Smooth muscle cell of the brain vasculature (primary cell): Measurements from ENCODE around the gene CTSW.

Experiments
- DNase-seq: peaks from one replicate; pipeline ENCODE4 v3.0.0-alpha.2; 2012; ENCODE audit warnings: low read depth, low spot score

CTSW gene

GRCh38 chr11:65867284-65868071 lies 12.2 kb upstream of the CTSW start:
- no peak for DNase-seq

- DNase-seq: no peak
These were observed 11.5 kb upstream of the CTSW start for GRCh38 chr11:65868076-65868667.

DNA sequence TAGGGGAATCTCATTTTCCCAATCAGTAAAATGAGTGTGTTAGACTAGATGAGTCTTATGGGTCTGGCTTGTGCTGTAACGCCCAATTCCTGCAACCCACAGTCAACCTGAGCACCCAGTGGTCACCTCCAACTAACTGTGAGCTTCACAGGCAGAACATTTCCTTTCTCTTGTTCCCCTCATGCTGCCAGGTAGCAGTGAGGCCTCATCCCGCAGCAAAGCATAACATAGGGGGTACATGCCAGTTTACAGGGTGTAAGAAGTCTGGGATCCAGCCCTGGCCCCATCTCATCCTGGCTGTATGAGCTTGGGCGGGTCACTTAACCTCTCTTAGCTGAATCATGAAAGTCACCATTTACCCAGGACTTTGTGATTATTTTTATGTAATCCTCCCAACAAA lies 10.7 kb upstream of the CTSW start:
- no peak for DNase-seq

- DNase-seq: no peak
These were observed 9.9 kb upstream of the CTSW start for GRCh38 chr11:65869643-65870306.

DNA sequence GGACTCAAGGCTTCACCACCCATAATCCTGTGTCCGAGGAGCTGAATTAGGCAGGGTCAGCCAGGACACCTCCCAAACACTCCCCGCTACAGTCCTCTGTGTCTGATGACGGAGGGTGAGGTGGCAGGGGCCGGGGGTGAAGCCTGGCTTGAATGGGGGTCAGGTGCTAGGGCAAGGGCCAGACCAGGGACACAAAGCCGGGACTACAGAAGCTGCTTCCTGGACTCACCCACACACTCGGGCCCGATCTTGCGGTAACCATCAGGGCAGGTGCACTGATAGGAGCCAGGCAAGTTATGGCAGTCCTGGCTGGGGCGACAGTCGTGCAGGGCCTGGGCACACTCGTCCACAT lies 9.4 kb upstream of the CTSW start:
- no peak for DNase-seq

DNA sequence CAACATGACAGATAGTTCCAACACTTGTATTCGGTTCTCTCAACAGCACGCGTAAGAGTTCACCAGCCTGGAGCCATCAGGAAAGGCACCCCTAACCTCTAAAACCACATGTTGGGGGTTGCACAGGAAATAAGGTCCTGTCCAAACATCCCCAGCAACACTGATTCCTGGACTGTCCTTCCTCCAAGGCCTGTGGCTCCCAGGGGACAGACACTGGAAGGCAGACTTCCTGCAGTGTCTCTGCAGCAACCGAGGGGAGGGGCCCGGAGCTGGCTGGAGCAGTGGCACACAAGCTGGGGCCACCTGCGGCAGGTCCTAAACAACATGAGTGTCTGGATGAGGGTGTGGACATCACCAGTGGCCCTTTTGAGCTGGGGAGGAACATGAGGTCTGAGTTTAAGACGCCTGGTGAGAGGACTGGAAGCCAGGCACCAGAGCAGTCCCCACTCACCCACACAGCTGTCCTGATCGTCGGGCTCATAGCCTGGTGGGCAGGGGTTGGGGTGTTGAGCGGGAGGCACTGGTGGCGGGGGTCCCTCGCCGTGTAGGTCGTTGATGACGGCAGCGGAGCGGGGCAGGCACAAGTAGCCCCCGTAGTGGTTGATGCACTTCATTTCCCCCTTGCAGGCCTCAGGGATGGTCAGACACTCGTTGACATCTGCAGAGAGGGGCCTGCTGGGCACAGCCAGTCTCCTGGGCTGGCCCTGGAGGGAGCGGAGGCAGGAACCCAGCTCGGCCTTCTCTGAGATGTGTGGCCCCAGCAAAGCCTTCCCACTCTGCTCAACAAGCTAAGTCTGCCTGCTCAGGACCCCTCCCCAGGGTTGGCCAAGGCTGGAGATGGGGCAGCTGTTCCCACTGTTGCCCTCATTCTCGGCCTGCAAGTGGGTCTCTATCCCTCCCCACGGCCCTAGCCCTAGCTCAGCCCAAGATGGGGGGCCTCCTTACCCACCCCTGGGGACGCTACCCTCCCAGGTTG lies 8.6 kb upstream of the CTSW start:
- DNase-seq: no peak

- DNase-seq: no peak
These were observed 7.7 kb upstream of the CTSW start for GRCh38 chr11:65871811-65872548.

DNA sequence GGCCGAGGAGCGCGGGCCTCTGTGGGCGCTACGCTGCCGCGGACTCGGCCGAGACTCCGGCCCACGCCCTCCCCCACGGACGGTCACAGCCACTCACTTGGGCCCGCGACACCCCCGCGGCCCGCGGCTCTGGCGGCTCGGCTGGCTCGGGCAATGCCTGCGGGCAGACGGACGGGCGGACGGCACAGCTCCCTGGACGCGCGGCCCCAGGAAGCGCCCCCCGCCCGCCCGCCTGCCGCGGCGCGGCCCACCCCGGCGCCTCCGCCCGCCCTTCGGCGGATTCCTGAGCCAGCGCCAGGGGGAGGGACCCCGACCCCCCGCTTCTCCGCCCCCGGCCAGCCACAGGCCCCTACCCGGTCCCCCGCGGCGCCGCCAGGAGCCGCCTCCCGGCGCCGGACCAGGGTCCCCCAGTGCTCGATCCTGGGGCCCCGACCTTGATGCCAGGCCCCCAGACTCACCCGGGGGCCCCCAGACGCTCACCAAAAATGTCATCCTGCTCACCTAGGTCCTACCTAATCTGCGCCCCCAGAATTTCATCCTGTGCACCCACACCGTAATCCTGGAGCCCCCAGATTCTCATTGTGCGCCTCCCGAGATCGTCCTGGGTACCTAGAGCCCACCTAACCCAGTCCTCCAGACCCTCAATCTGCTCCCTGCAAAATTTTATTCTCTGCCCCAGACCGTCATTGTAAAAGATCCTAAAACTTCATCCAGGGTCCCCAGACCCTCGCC lies 6.9 kb upstream of the CTSW start, which contains the start of gene EFEMP2:
Gene EFEMP2 (minus strand): TSS at position 215 of the 732 bp plus-strand sequence. CDS start 446 bp downstream, outside the sequence.
- DNase-seq: no peak

- DNase-seq: no peak
These were observed 6.1 kb upstream of the CTSW start for GRCh38 chr11:65873318-65874156.

GRCh38 chr11:65880027-65880426 lies 390 bp downstream of the CTSW start:
- DNase-seq: no peak

GRCh38 chr11:65880844-65881421 lies 1.3 kb downstream of the CTSW start:
- DNase-seq: no peak

DNA sequence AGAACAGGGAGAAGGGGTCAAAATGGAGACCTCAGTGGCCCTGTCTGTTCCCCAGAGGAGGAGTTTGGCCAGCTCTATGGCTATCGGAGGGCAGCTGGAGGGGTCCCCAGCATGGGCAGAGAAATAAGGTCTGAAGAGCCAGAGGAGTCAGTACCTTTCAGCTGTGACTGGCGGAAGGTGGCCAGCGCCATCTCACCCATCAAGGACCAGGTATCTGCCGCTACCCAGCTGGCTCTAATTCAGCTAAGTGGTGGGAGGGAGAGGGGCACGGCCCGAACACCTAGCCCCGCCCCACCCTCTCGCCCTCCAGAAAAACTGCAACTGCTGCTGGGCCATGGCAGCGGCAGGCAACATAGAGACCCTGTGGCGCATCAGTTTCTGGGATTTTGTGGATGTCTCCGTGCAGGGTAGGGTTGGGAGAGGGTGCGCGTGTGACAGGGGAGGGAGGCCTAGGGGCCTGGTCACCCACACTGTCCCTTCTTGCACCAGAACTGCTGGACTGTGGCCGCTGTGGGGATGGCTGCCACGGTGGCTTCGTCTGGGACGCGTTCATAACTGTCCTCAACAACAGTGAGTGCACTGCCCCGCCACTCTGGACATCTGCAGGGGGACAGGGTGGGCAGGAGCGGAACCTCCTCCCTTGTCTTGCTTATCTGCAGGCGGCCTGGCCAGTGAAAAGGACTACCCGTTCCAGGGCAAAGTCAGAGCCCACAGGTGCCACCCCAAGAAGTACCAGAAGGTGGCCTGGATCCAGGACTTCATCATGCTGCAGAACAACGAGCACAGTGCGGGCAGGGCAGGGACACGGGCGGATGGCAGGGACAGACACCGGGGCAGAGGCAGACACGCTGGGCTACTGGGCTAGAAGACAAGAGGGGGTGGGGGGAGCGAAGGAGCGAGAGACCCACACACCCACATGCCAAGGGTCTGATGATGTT lies 2.8 kb downstream of the CTSW start:
- DNase-seq: no peak

- no peak for DNase-seq
These were observed 3.6 kb downstream of the CTSW start for GRCh38 chr11:65883058-65883761.

GRCh38 chr11:65883786-65884715 lies 4.4 kb downstream of the CTSW start:
- no peak for DNase-seq

GRCh38 chr11:65884716-65885092 lies 5.1 kb downstream of the CTSW start:
- no peak for DNase-seq

- no peak for DNase-seq
These were observed 5.6 kb downstream of the CTSW start for GRCh38 chr11:65885231-65885630.
